Measurements from ENCODE around the gene MAML1. TPM values are rescaled to one million over a fixed set of nuclear protein-coding genes. Genes with fewer than 3 reads are reported as not detected.

Gene MAML1
- total RNA-seq, 1 experiment from 2014 or later, result 13.4 TPM

- in situ Hi-C loops (cut with HindIII; ENCODE audit: low pct_unique_long_range_greater_than_20kb, low sequenced_read_pairs), result no loop called here
- peak; percentile 78 for DNase-seq (ENCODE audit: low read depth)
Observed at GRCh38 chr5:179763215-179763945, 30.8 kb downstream of the MAML1 start.

GRCh38 chr5:179764056-179764455 is 31.4 kb downstream of the MAML1 start:
- in situ Hi-C loops (cut with HindIII; ENCODE audit: low pct_unique_long_range_greater_than_20kb, low sequenced_read_pairs), result no loop called here
- DNase-seq (ENCODE audit: low read depth), result no peak

- DNase-seq (ENCODE audit: low read depth), result peak; percentile 52
- in situ Hi-C loops (cut with HindIII; ENCODE audit: low pct_unique_long_range_greater_than_20kb, low sequenced_read_pairs), result no loop called here
Observed at GRCh38 chr5:179765400-179765799, 32.8 kb downstream of the MAML1 start.

- peak; percentile 49 for DNase-seq (ENCODE audit: low read depth)
- in situ Hi-C loops (cut with HindIII; ENCODE audit: low pct_unique_long_range_greater_than_20kb, low sequenced_read_pairs), result no loop called here
Observed at GRCh38 chr5:179766021-179766725, 33.6 kb downstream of the MAML1 start.

GRCh38 chr5:179766726-179767455 is 34.3 kb downstream of the MAML1 start:
- in situ Hi-C loops (cut with HindIII; ENCODE audit: low pct_unique_long_range_greater_than_20kb, low sequenced_read_pairs), result no loop called here

GRCh38 chr5:179767496-179768100 is 35.0 kb downstream of the MAML1 start:
- DNase-seq (ENCODE audit: low read depth), result no peak
- in situ Hi-C loops (cut with HindIII; ENCODE audit: low pct_unique_long_range_greater_than_20kb, low sequenced_read_pairs), result no loop called here

More at GRCh38 chr5:179766726-179767455, 34.3 kb downstream of the MAML1 start:
- peak; percentile 68 for DNase-seq (ENCODE audit: low read depth)

- no peak for DNase-seq (ENCODE audit: low read depth)
- in situ Hi-C loops (cut with HindIII; ENCODE audit: low pct_unique_long_range_greater_than_20kb, low sequenced_read_pairs), result no loop called here
Observed at GRCh38 chr5:179768326-179769085, 35.9 kb downstream of the MAML1 start.

- in situ Hi-C loops (cut with HindIII; ENCODE audit: low pct_unique_long_range_greater_than_20kb, low sequenced_read_pairs), result no loop called here
- DNase-seq (ENCODE audit: low read depth), result no peak
Observed at GRCh38 chr5:179769271-179769670, 36.6 kb downstream of the MAML1 start.

- DNase-seq (ENCODE audit: low read depth), result no peak
- in situ Hi-C loops (cut with HindIII; ENCODE audit: low pct_unique_long_range_greater_than_20kb, low sequenced_read_pairs), result no loop called here
Observed at GRCh38 chr5:179769796-179770195, 37.2 kb downstream of the MAML1 start.

- in situ Hi-C loops (cut with HindIII; ENCODE audit: low pct_unique_long_range_greater_than_20kb, low sequenced_read_pairs), result no loop called here
- DNase-seq (ENCODE audit: low read depth), result no peak
Observed at GRCh38 chr5:179771311-179771895, 38.8 kb downstream of the MAML1 start.

- in situ Hi-C loops (cut with HindIII; ENCODE audit: low pct_unique_long_range_greater_than_20kb, low sequenced_read_pairs), result no loop called here
- DNase-seq (ENCODE audit: low read depth), result no peak
Observed at GRCh38 chr5:179772351-179772750, 39.7 kb downstream of the MAML1 start.

GRCh38 chr5:179773686-179774040 is 41.0 kb downstream of the MAML1 start:
- in situ Hi-C loops (cut with HindIII; ENCODE audit: low pct_unique_long_range_greater_than_20kb, low sequenced_read_pairs), result no loop called here
- DNase-seq (ENCODE audit: low read depth), result no peak

GRCh38 chr5:179774442-179774841 is 41.8 kb downstream of the MAML1 start:
- in situ Hi-C loops (cut with HindIII; ENCODE audit: low pct_unique_long_range_greater_than_20kb, low sequenced_read_pairs), result no loop called here
- no peak for DNase-seq (ENCODE audit: low read depth)

- DNase-seq (ENCODE audit: low read depth), result no peak
- in situ Hi-C loops (cut with HindIII; ENCODE audit: low pct_unique_long_range_greater_than_20kb, low sequenced_read_pairs), result no loop called here
Observed at GRCh38 chr5:179776411-179776938, 43.9 kb downstream of the MAML1 start.

- no peak for DNase-seq (ENCODE audit: low read depth)
- in situ Hi-C loops (cut with HindIII; ENCODE audit: low pct_unique_long_range_greater_than_20kb, low sequenced_read_pairs), result no loop called here
Observed at GRCh38 chr5:179777456-179777855, 44.8 kb downstream of the MAML1 start.

- in situ Hi-C loops (cut with HindIII; ENCODE audit: low pct_unique_long_range_greater_than_20kb, low sequenced_read_pairs), result no loop called here
- DNase-seq (ENCODE audit: low read depth), result no peak
Observed at GRCh38 chr5:179777909-179778308, 45.3 kb downstream of the MAML1 start.

- in situ Hi-C loops (cut with HindIII; ENCODE audit: low pct_unique_long_range_greater_than_20kb, low sequenced_read_pairs), result no loop called here
- DNase-seq (ENCODE audit: low read depth), result no peak
Observed at GRCh38 chr5:179778591-179778990, 46.0 kb downstream of the MAML1 start.

GRCh38 chr5:179779826-179780225 is 47.2 kb downstream of the MAML1 start:
- in situ Hi-C loops (cut with HindIII; ENCODE audit: low pct_unique_long_range_greater_than_20kb, low sequenced_read_pairs), result no loop called here
- no peak for DNase-seq (ENCODE audit: low read depth)
